ENCODE results near the gene FBXO42.

FBXO42 gene

DNA sequence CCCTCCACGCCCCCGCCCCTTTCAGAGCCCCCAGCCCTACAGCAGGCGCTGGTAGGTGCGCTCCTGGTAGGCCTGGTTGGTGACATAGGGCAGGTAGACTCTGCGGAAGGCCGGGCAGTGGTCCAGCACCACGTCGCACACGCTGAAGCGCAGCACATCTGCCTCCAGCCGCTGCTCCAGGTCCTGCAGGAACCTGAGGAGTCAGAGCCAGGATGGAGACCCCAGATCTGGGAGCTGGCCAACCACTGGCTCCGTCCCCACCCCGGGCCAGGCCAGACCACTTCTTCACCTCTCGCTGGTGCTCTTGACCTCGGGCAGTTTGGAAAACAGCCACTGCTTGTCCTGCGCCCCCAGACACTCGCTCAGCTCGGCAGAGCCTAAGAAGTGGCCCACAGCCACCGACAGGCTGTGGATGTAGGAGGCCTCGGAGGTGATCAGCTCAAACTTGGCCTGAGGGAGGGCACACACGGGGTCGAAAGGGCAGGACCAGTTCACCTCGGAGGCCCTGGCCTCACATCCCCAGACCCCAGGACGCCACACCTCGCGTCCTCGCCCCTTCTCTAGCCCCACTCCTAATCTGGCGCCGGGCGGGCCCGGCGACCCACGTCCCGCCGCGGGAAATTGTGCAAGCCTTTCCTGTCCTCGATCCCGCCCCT lies 146.3 kb downstream of the FBXO42 start:
- no peak for DNase-seq (ENCODE audit: low read depth in 2 of 2)

DNA sequence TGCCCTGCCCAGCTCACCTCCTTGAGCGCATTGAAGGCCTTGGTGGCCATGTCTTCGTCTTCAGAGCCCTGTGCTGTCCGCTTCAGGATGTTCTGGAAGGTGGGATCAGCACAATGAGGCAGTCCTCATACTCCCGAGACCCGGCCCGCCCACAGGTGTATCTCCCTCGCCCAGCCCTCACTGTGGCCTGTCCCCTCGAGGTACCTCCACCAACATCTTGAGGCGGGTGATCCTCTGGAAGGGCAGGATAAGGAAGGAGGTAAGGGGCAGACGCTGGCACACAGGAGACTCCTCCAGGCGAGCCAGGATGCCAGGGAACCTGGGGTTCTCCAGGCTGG lies 147.0 kb downstream of the FBXO42 start:
- no peak for DNase-seq (ENCODE audit: low read depth in 2 of 2)

DNA sequence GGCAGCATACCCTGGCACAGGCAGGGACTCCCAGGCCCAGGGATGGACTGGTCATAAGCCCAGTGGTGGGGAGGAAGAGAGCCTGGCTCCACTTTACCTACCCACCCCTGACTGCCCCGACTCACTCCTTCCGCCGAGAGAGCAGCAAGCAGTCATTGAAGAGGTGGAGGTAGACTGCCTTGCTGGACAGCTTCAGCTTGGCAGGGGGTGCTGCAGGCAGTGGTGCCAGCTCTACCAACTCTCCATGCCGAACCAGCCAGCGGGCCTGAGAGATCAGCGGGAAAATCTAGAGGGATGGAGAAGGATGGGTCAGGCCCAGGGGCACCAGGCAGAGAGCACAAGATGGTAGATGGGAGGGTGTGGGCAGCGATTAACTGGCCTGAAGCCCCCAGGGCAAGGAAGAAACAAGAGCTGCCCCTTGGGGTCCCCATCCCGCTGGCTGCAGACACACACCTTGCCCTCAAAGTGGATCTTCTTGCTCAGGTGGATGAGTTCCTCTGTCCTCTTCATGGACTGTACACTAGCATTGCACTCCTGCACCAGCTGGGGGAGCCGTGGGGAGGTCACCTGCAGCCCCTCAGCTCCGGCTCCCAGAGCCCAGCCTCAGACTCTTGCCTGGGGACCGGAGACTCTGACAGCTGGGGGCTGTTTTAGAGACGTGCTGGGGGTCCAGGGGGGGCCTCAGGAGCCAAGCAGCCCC lies 147.5 kb downstream of the FBXO42 start:
- peak in 1 of 2 experiments; percentile 24 for DNase-seq (ENCODE audit: low read depth in 2 of 2)

DNA sequence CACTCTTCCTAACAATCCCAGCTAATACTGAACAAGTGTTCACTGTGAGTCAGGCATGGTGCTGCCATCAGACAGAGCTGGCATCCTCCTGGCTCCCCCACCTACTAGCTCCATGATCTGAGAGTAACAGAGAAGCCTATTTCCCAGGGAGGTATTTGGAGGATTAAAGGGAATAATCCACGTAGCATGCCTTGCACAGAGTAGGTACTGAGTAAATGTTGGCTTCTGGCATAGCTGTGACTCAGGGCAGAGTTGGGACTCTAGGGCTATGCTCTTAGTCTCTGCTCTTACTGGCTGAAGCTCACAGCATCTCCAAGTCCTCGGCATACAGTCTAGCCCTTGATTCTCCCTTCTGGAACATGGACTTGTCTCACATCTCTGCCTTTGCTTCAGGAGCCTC lies 148.1 kb downstream of the FBXO42 start:
- no peak for DNase-seq (ENCODE audit: low read depth in 2 of 2)

DNA sequence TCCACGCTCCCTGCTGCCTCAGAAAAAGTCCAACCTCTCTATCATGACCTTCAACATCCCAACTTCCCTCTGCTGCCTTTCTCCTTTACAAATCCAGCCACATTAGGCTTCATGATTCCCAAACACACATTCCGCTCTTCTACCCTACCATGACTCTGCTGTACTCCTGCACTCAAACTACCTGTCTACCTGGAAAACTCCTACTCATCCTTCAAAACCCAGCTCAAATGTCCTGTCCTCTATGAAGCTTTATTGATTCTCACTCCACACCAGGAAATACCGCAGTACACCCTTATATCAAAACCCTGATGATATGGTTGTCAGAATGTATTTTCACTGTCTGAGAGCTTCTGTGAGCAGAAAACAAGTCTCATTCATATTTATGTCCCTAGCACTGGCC lies 148.7 kb downstream of the FBXO42 start:
- DNase-seq (ENCODE audit: low read depth in 2 of 2): no peak

DNA sequence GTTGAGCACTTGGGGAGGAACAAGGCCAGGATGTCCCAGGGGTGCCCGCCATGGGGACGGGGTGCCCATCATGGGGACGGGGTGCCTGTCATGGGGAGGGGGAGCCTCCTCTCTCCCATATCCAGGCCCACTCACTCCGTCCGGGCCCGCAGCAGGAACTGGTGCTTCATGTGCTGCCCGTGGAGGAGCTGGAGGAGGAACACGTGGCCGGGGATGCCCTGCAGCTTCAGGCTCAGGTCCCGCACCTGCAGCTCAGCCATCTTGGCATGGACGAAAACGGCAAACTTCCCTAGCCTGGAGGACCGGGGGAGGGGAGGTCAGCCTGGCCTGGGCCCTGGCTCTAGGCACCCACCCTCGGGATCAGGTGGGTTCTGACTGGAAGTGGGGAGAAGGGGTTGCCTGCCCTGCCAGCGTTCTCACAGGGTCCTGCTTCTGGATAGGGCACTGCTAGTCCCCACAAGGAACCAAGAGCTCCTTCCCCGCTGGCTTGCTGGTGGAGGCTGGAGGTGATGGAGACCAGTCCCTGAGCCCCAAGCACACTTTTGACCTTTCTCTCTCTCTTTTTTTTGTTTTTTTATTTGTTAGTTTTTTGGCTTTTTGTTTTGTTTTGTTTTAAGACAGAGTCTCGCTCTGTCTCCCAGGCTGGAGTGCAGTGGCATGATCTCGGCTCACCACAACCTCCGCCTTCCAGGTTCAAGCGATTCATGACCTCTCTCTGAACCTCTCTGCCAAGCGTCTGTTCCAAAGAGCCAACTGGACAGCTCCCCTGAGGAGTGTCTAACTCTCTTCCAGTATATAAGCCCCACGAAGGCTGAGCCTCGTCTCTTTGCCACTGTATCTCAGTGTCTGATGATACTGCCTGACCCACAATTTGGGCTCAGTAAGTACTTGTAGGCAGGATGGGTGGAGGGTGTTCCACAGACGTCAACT lies 149.7 kb downstream of the FBXO42 start:
- no peak for DNase-seq (ENCODE audit: low read depth in 2 of 2)

DNA sequence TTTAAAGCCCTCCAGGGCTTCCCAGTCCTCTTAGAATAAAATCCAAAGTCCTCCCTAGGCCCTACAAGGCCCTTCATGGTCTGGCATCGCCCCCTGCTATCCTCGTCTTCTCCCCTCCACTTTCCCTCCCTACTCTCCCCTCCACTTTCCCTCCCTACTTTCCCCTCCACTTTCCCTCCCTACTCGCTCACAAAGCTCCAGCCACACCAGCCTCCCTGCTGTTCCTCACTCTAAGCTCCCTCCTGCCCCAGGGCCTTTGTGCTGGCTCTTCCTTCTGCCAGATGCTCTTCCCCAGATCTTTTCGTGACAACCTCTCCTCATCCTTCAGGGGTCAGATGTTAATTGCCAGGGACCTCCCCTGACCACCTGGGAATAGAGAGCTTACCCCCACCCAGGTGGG lies 152.6 kb downstream of the FBXO42 start:
- DNase-seq (ENCODE audit: low read depth in 2 of 2): no peak

DNA sequence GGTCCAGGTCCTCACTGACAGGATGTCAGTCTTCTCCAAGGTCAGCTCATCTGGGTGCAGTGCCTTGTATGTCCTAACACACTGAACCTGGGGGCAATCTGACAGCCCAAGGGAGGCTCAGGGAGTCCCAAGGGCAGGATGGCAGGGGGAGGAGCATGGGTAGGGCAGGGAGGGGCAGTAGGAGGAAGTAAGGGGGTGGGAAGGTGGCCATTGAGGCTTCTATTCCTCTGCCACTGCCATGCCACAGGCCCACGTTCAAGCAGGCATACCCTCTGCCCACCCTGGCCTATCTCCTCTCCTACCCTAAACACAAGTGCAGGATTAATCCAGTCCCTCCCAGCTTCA lies 153.2 kb downstream of the FBXO42 start:
- no peak for DNase-seq (ENCODE audit: low read depth in 2 of 2)

DNA sequence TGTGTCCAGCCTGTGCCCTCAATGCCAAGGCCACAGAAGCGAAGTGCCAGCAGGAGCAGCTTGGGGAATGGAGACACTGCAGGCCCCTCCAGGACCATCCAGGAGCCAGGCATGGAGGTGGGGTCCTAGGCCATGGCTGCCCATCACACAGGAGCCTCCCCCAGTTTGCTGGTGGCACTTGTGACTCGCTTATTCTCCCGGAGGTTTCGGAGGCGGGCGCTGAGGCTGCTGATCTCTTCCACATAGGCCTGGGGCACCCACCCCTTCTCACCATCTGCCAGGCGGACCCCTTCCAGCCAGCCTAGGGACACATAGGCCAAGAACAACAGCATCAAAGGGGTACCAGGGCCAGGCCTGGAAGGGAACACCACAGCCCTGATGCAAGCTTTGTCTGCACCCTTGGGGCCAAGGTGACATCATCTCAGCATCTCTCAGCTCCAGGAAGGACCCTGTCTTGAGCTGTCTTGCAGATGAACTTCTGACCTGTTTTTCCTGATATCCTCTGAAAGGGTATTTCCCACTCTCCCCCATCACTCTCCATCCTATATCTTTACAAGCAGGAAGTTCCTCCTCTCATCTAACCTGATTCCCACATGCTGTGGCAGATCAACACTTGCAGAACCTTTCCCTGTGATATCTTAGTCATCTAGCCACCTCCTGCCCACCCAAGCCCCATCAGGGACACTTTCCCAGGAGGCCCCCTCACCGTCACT lies 153.7 kb downstream of the FBXO42 start:
- no peak for DNase-seq (ENCODE audit: low read depth in 2 of 2)

DNA sequence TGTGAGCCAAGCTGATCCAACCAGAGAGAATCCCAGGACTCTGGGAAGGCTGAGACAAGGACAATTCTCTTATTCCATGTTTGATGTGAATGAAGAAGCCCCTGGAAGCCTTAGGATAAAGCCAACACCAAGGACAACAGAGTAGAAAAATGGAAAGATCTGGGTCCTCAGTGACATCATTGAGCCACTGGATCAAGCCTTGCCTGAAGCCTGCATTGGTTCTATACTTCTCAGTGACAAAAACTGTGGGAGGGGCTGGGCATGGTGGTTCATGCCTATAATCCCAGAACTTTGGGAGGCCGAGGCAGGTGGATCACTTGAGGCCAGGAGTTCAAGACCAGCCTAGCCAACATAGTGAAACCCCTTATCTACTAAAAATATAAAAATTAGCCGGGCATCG lies 155.4 kb downstream of the FBXO42 start:
- no peak for DNase-seq (ENCODE audit: low read depth in 2 of 2)
